Lower lobe of right lung (tissue), 2 donors: ENCODE results near the gene ZNF512. TPM values are rescaled to one million over a fixed set of nuclear protein-coding genes. Genes with fewer than 3 reads are reported as not detected.

ENCODE experiments used
- ATAC-seq, 2 donors: fragments of 200-7000 bp; cut with Tn5 transposase; one replicate each; pipeline ENCODE4 v1.9.1; 2020 to 2022; ENCODE audit warnings: mild to moderate bottlenecking in 2 of 2, moderate library complexity in 2 of 2
- DNase-seq: peaks from one replicate; pipeline ENCODE4 v3.0.0-alpha.2; 2020
- H3K27ac ChIP-seq: fragments of 200-600 bp; one replicate; pipeline ENCODE4 v1.8.0; 2022
- H3K27me3 ChIP-seq: fragments of 200-600 bp; one replicate; pipeline ENCODE4 v1.8.0; 2022; ENCODE audit warnings: low read depth
- H3K36me3 ChIP-seq: fragments of 200-600 bp; one replicate; pipeline ENCODE4 v1.8.0; 2022; ENCODE audit warnings: mild to moderate bottlenecking
- H3K4me1 ChIP-seq: fragments of 200-600 bp; one replicate; pipeline ENCODE4 v1.8.0; 2022
- H3K4me3 ChIP-seq: fragments of 200-600 bp; one replicate; pipeline ENCODE4 v1.8.0; 2022; ENCODE audit warnings: mild to moderate bottlenecking
- H3K9me3 ChIP-seq: fragments of 200-600 bp; one replicate; pipeline ENCODE4 v1.8.0; 2022
- intact Hi-C: fragments of 100-400 bp; cut with DNase I; formaldehyde crosslinking; loops from one replicate; pipeline ENCODE4 v1.11.0; 2022
- total RNA-seq: library from RNA; stranded (reverse); fragmentation: NEBNext Ultra II Directional; extraction: Animal tissue kit (Norgen Biotek cat#: 25700); gene quantifications from one replicate; pipeline ENCODE4 v1.2.1, GENCODE V29; 2021
- TF ChIP-seq, protein P1 (sequence below): fragments of 200-600 bp; IDR thresholded peaks from one replicate; pipeline ENCODE4 v1.8.0; 2022; ENCODE audit warnings: antibody characterized with exemption, mild to moderate bottlenecking
- donor health status: DM: no; HTN: yes; CAD: no; lungs with severe emphysema.

The ZNF512 gene
- total RNA-seq, 1 donor from 2014 or later, result 29.5 TPM

DNA sequence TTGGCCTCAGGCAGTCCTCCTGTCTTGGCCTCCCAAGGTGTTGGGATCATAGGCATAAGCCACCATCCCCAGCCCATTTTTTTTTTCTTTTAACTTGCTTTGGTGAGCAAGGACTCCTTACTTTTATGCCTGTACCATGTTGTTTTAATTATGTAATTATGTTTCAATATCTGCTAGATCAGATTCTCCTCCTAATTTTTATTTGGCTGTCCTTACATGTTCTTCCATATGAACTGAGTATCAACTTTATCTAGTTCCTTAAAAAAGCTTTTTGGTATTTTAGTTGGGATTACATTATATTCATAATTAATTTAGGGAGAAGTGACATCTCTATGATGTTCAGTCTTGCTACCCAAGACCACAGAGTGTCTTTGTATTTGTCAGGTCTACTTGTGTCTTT lies 62.4 kb downstream of the ZNF512 start:
- no peak overlapping the region for H3K4me3 ChIP-seq
- H3K4me1 ChIP-seq, result no peaks in the 10 kb centered on the region
- no peak for DNase-seq
- H3K9me3 ChIP-seq, result no peaks in the 10 kb centered on the region
- intact Hi-C loops, result no loop called here
- no peaks in the 10 kb centered on the region for H3K27me3 ChIP-seq
- H3K36me3 ChIP-seq, result peaks cover 95% of the 10 kb centered on the region
- ATAC-seq, result no peak
- TF ChIP-seq, protein P1, sequence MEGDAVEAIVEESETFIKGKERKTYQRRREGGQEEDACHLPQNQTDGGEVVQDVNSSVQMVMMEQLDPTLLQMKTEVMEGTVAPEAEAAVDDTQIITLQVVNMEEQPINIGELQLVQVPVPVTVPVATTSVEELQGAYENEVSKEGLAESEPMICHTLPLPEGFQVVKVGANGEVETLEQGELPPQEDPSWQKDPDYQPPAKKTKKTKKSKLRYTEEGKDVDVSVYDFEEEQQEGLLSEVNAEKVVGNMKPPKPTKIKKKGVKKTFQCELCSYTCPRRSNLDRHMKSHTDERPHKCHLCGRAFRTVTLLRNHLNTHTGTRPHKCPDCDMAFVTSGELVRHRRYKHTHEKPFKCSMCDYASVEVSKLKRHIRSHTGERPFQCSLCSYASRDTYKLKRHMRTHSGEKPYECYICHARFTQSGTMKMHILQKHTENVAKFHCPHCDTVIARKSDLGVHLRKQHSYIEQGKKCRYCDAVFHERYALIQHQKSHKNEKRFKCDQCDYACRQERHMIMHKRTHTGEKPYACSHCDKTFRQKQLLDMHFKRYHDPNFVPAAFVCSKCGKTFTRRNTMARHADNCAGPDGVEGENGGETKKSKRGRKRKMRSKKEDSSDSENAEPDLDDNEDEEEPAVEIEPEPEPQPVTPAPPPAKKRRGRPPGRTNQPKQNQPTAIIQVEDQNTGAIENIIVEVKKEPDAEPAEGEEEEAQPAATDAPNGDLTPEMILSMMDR, result no peak
- no peak overlapping the region for H3K27ac ChIP-seq

DNA sequence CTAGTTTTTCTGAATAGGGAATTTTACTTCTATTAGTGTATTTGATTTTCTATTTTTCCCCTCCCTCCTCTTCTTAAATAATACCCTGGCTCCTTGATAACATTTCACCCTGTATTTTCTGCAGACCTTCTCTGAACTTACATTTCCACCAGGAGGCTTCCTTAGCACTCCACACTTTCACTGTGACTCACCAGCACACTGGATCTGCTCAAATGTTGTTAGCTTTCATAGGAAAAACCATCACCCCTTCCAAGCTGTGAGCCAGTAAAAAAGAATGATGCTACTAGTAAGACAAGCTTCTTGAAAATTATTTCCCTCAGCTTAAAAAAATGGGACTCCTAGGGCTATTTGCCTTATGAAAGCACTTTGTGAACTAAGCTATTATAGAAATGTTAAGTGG lies 64.4 kb downstream of the ZNF512 start:
- TF ChIP-seq, protein P1, result no peak
- peaks cover 95% of the 10 kb centered on the region for H3K36me3 ChIP-seq
- ATAC-seq (no peak), DNase-seq (no peak)
- H3K4me1 ChIP-seq, result no peaks in the 10 kb centered on the region
- no peaks in the 10 kb centered on the region for H3K27me3 ChIP-seq
- intact Hi-C loops, result no loop called here
- H3K27ac ChIP-seq, result no peak overlapping the region
- H3K9me3 ChIP-seq, result no peaks in the 10 kb centered on the region
- H3K4me3 ChIP-seq, result no peak overlapping the region

DNA sequence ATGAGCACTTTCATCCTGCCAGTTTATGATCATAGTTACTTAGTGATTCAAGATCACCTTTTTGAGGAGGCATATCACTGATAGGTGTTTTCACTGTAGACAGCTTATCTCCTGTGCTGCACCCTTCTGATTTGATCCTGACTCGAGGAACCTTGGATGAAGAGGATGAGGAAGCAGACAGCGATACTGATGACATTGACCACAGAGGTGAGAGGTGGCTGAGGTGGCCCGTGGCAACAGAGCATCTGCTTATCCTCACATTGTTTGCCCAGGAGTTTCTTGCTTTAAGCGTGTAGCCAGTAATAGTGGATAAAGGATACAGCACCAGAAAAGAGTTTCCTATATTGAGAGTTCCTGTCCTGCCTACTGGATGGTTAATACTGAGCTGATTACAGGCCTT lies 64.9 kb downstream of the ZNF512 start:
- intact Hi-C loops, result no loop called here
- no peak overlapping the region for H3K27ac ChIP-seq
- H3K36me3 ChIP-seq, result peaks cover 95% of the 10 kb centered on the region

DNA sequence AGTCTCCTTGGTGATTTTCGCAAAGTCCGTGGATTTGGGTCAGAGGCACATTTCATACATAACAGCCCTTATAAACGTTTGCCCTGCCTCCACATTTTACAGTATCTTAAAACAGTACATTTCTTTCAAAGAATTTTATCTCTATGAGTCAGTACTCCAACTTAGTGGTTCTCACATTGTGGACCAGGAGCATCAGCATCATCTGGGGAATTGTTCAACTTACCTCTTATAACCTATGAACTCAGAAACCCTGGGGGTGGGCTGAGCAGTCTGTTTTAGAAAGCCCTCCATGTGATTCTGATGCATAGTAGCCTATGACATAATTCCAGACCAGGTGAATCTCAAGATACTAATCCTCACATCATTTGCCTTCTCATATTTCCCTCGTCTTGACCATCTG lies 68.2 kb downstream of the ZNF512 start:
- TF ChIP-seq, protein P1, result no peak
- Histone ChIP-seq H3K4me3 (no peak overlapping the region), H3K27ac (no peak overlapping the region), H3K27me3 (no peaks in the 10 kb centered on the region), H3K9me3 (no peaks in the 10 kb centered on the region), H3K36me3 (peaks cover 98% of the 10 kb centered on the region), H3K4me1 (no peaks in the 10 kb centered on the region)
- intact Hi-C loops, result no loop called here
- ATAC-seq, result no peak
- DNase-seq, result no peak

More for the DNA sequence above, 64.9 kb downstream of the ZNF512 start:
- H3K4me1 ChIP-seq, result no peaks in the 10 kb centered on the region
- H3K4me3 ChIP-seq, result no peak overlapping the region
- H3K27me3 ChIP-seq, result no peaks in the 10 kb centered on the region
- no peaks in the 10 kb centered on the region for H3K9me3 ChIP-seq
- TF ChIP-seq, protein P1, result no peak
- no peak for ATAC-seq
- no peak for DNase-seq

DNA sequence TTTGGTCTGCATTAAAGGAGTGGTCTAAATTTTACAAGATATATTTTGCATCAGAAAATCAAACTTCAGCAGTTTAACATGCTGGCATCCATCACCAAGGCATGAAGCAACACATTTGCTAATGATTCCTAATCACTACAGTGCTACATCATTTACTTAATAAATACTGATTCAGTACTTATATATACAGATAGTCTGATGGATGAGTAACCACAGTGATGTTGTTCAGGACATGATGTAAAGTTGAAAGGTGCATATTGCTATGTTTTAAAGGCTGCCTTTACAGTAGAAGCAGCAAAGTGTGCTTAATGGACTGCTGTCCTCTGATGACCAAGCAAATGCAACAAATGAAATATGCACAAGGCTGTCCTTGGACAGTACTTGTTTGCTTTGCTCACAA lies 69.5 kb downstream of the ZNF512 start:
- DNase-seq, result no peak
- ATAC-seq, result no peak
- no peaks in the 10 kb centered on the region for H3K9me3 ChIP-seq
- H3K27me3 ChIP-seq, result no peaks in the 10 kb centered on the region
- no peak overlapping the region for H3K4me3 ChIP-seq
- no peak overlapping the region for H3K27ac ChIP-seq
- H3K4me1 ChIP-seq, result no peaks in the 10 kb centered on the region
- TF ChIP-seq, protein P1, result no peak
- H3K36me3 ChIP-seq, result peaks cover 100% of the 10 kb centered on the region
- intact Hi-C loops, result no loop called here

DNA sequence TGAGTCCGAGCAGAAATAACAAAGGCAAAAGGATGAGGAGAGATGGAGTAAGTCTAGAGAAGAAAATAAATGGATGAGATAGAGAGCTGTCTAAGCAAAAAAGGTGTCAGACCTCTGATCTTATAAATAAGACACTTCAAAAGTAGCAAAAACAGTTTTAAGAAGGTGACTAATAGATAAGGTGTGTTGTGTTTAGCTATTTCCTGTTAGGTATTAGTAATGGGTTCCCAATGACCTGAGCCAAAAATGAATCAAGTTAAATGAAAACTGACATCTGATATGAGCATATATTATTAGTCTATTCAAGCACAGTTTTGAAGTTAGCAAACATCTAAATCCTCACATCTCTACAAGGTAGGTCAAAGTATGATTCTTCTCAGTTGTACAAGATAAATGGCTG lies 69.9 kb downstream of the ZNF512 start:
- Histone ChIP-seq H3K4me3 (no peak overlapping the region), H3K27me3 (no peaks in the 10 kb centered on the region), H3K4me1 (no peaks in the 10 kb centered on the region), H3K9me3 (no peaks in the 10 kb centered on the region), H3K36me3 (peaks cover 100% of the 10 kb centered on the region), H3K27ac (no peak overlapping the region)
- TF ChIP-seq, protein P1, result no peak
- no peak for ATAC-seq
- DNase-seq, result no peak
- intact Hi-C loops, result no loop called here
